GM23338 (cell line): ENCODE results near the gene SERPINB10.

Experiments
- CREB1 ChIP-seq: fragments of 250-450 bp; sonication (Bioruptor Pico); IDR thresholded peaks from 2 replicates; pipeline ENCODE4 v1.5.0; 2020; ENCODE audit warnings: low read depth, mild to moderate bottlenecking, moderate library complexity
- EZH2 ChIP-seq: fragments of 200-600 bp; sonication (generic); IDR thresholded peaks from one replicate; pipeline ENCODE4 v1.8.0; 2017; ENCODE audit warnings: antibody characterized with exemption, mild to moderate bottlenecking, low read depth; ENCODE audit not compliant: unreplicated experiment
- EZH2phosphoT487 ChIP-seq: fragments of 200-600 bp; sonication (generic); IDR thresholded peaks from one replicate; pipeline ENCODE4 v1.8.1; 2018; ENCODE audit warnings: antibody characterized with exemption; ENCODE audit not compliant: unreplicated experiment
- JUNB ChIP-seq: IDR thresholded peaks from one replicate; pipeline ENCODE4 v1.6.1; 2016; ENCODE audit warnings: antibody characterized with exemption; ENCODE audit not compliant: unreplicated experiment
- POLR2AphosphoS5 ChIP-seq: IDR thresholded peaks from 2 replicates; pipeline ENCODE4 v1.6.1; 2016; ENCODE audit warnings: antibody characterized with exemption, low read depth
- ZNF331 ChIP-seq: fragments of 250-450 bp; sonication (Bioruptor Pico); IDR thresholded peaks from 2 replicates; pipeline ENCODE4 v1.5.0; 2020; ENCODE audit warnings: low read depth, mild to moderate bottlenecking, moderate library complexity
- TF ChIP-seq, protein P1 (sequence below), 2 experiments: fragments of 200-600 bp in 1 of 2; sonication (generic) in 1 of 2; conservative IDR thresholded peaks; 2 replicates each; pipeline versions ENCODE4 v1.5.1 to v1.6.1; 2016 to 2017; ENCODE audit warnings: antibody characterized with exemption in 2 of 2, low read depth in 2 of 2, mild to moderate bottlenecking in 2 of 2, moderate library complexity in 1 of 2
- TF ChIP-seq, protein P2 (sequence below): IDR thresholded peaks from one replicate; pipeline ENCODE4 v1.6.1; 2018; ENCODE audit warnings: antibody characterized with exemption; ENCODE audit not compliant: unreplicated experiment
- TF ChIP-seq, protein P3 (sequence below): fragments of 250-450 bp; sonication (Bioruptor Pico); IDR thresholded peaks from 2 replicates; pipeline ENCODE4 v1.5.0; 2020; ENCODE audit warnings: mild to moderate bottlenecking, moderate library complexity

GRCh38 chr18:63922049-63922448 is 14.3 kb downstream of the SERPINB10 start:
- TF ChIP-seq, protein P1, sequence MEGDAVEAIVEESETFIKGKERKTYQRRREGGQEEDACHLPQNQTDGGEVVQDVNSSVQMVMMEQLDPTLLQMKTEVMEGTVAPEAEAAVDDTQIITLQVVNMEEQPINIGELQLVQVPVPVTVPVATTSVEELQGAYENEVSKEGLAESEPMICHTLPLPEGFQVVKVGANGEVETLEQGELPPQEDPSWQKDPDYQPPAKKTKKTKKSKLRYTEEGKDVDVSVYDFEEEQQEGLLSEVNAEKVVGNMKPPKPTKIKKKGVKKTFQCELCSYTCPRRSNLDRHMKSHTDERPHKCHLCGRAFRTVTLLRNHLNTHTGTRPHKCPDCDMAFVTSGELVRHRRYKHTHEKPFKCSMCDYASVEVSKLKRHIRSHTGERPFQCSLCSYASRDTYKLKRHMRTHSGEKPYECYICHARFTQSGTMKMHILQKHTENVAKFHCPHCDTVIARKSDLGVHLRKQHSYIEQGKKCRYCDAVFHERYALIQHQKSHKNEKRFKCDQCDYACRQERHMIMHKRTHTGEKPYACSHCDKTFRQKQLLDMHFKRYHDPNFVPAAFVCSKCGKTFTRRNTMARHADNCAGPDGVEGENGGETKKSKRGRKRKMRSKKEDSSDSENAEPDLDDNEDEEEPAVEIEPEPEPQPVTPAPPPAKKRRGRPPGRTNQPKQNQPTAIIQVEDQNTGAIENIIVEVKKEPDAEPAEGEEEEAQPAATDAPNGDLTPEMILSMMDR (conservative IDR thresholded peaks at IDR 0.05; ENCODE audit: low read depth in 2 of 2), result no peak
- TF ChIP-seq POLR2AphosphoS5 (no peak), EZH2 (no peak), EZH2phosphoT487 (no peak), JUNB (no peak), CREB1 (CRISPR knock-in tag) (no peak), ZNF331 (CRISPR knock-in tag) (no peak)
- TF ChIP-seq, protein P2, sequence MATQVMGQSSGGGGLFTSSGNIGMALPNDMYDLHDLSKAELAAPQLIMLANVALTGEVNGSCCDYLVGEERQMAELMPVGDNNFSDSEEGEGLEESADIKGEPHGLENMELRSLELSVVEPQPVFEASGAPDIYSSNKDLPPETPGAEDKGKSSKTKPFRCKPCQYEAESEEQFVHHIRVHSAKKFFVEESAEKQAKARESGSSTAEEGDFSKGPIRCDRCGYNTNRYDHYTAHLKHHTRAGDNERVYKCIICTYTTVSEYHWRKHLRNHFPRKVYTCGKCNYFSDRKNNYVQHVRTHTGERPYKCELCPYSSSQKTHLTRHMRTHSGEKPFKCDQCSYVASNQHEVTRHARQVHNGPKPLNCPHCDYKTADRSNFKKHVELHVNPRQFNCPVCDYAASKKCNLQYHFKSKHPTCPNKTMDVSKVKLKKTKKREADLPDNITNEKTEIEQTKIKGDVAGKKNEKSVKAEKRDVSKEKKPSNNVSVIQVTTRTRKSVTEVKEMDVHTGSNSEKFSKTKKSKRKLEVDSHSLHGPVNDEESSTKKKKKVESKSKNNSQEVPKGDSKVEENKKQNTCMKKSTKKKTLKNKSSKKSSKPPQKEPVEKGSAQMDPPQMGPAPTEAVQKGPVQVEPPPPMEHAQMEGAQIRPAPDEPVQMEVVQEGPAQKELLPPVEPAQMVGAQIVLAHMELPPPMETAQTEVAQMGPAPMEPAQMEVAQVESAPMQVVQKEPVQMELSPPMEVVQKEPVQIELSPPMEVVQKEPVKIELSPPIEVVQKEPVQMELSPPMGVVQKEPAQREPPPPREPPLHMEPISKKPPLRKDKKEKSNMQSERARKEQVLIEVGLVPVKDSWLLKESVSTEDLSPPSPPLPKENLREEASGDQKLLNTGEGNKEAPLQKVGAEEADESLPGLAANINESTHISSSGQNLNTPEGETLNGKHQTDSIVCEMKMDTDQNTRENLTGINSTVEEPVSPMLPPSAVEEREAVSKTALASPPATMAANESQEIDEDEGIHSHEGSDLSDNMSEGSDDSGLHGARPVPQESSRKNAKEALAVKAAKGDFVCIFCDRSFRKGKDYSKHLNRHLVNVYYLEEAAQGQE, result no peak
- TF ChIP-seq, protein P3, sequence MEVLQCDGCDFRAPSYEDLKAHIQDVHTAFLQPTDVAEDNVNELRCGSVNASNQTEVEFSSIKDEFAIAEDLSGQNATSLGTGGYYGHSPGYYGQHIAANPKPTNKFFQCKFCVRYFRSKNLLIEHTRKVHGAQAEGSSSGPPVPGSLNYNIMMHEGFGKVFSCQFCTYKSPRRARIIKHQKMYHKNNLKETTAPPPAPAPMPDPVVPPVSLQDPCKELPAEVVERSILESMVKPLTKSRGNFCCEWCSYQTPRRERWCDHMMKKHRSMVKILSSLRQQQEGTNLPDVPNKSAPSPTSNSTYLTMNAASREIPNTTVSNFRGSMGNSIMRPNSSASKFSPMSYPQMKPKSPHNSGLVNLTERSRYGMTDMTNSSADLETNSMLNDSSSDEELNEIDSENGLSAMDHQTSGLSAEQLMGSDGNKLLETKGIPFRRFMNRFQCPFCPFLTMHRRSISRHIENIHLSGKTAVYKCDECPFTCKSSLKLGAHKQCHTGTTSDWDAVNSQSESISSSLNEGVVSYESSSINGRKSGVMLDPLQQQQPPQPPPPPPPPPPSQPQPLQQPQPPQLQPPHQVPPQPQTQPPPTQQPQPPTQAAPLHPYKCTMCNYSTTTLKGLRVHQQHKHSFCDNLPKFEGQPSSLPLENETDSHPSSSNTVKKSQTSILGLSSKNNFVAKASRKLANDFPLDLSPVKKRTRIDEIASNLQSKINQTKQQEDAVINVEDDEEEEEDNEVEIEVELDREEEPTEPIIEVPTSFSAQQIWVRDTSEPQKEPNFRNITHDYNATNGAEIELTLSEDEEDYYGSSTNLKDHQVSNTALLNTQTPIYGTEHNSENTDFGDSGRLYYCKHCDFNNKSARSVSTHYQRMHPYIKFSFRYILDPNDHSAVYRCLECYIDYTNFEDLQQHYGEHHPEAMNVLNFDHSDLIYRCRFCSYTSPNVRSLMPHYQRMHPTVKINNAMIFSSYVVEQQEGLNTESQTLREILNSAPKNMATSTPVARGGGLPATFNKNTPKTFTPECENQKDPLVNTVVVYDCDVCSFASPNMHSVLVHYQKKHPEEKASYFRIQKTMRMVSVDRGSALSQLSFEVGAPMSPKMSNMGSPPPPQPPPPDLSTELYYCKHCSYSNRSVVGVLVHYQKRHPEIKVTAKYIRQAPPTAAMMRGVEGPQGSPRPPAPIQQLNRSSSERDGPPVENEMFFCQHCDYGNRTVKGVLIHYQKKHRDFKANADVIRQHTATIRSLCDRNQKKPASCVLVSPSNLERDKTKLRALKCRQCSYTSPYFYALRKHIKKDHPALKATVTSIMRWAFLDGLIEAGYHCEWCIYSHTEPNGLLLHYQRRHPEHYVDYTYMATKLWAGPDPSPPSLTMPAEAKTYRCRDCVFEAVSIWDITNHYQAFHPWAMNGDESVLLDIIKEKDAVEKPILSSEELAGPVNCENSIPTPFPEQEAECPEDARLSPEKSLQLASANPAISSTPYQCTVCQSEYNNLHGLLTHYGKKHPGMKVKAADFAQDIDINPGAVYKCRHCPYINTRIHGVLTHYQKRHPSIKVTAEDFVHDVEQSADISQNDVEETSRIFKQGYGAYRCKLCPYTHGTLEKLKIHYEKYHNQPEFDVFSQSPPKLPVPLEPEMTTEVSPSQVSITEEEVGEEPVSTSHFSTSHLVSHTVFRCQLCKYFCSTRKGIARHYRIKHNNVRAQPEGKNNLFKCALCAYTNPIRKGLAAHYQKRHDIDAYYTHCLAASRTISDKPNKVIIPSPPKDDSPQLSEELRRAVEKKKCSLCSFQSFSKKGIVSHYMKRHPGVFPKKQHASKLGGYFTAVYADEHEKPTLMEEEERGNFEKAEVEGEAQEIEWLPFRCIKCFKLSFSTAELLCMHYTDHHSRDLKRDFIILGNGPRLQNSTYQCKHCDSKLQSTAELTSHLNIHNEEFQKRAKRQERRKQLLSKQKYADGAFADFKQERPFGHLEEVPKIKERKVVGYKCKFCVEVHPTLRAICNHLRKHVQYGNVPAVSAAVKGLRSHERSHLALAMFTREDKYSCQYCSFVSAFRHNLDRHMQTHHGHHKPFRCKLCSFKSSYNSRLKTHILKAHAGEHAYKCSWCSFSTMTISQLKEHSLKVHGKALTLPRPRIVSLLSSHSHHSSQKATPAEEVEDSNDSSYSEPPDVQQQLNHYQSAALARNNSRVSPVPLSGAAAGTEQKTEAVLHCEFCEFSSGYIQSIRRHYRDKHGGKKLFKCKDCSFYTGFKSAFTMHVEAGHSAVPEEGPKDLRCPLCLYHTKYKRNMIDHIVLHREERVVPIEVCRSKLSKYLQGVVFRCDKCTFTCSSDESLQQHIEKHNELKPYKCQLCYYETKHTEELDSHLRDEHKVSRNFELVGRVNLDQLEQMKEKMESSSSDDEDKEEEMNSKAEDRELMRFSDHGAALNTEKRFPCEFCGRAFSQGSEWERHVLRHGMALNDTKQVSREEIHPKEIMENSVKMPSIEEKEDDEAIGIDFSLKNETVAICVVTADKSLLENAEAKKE, result no peak
